GM12878 (cell line): ENCODE data around the gene FBN2. TPM values are rescaled to one million over a fixed set of nuclear protein-coding genes. Genes with fewer than 3 reads are reported as not detected.

Source experiments
- ATAC-seq: fragments of 200-7000 bp; cut with Tn5 transposase; 3 replicates; pipeline ENCODE4 v1.9.1; 2020; ENCODE audit warnings: mild to moderate bottlenecking, moderate library complexity
- BruUV-seq: library from RNA; stranded (reverse); fragments of 400-500 nt; replicated peaks from 2 replicates; lab custom pipeline; 2021; lab: Mats Ljungman, UMichigan
- CTCF ChIA-PET: fragments of 300-600 bp; sonication (Branson Sonifier 250); formaldehyde crosslinking; extraction: SDS; loops from one replicate; lab custom pipeline; 2021; ENCODE audit warnings: inconsistent platforms; lab: Yijun Ruan, JAX
- POLR2A ChIA-PET: fragments of 350-600 bp; formaldehyde crosslinking; extraction: SDS; loops from one replicate; lab custom pipeline; 2021; ENCODE audit warnings: inconsistent platforms; lab: Charles Lee
- RAD21 ChIA-PET: fragments of 300-600 bp; sonication (Branson Sonifier 250); formaldehyde crosslinking; loops from one replicate; lab custom pipeline; 2023; ENCODE audit warnings: antibody characterized with exemption; ENCODE audit not compliant: unreplicated experiment; lab: Charles Lee
- SMC1A ChIA-PET: fragments of 300-600 bp; sonication (Branson Sonifier 250); formaldehyde crosslinking; loops from one replicate; lab custom pipeline; 2023; ENCODE audit not compliant: unreplicated experiment, uncharacterized antibody; lab: Charles Lee
- DNase-seq: peaks from one replicate; pipeline ENCODE4 v3.0.0-alpha.2; 2011; ENCODE audit warnings: low read depth, low spot score
- FAIRE-seq: peaks from 3 replicates; lab custom pipeline; 2011; peaks lifted over from hg19 to GRCh38; lab: Jason Lieb, UNC
- H2AFZ ChIP-seq: 2 replicates; pipeline ENCODE4 v1.6.0; 2011; ENCODE audit warnings: low read depth, low read length, control low read depth; ENCODE audit not compliant: control insufficient read depth
- H3K27ac ChIP-seq: 2 replicates; pipeline ENCODE4 v1.5.1; 2011; ENCODE audit warnings: control low read depth; ENCODE audit not compliant: control insufficient read depth, insufficient read depth
- H3K27me3 ChIP-seq, 2 experiments: replicated peaks in 1 of 2; 2 replicates each; pipeline versions ENCODE4 v1.6.0 to v1.6.1; 2011; ENCODE audit warnings: low read length in 1 of 2; ENCODE audit not compliant: control insufficient read depth in 2 of 2, insufficient read depth in 2 of 2
- H3K36me3 ChIP-seq, 2 experiments: 2 replicates each; pipeline ENCODE4 v1.5.1; 2011; ENCODE audit warnings: low read length in 1 of 2; ENCODE audit not compliant: control insufficient read depth in 2 of 2, insufficient read depth in 2 of 2
- H3K4me1 ChIP-seq: 2 replicates; pipeline ENCODE4 v1.6.1; 2011; ENCODE audit warnings: mild to moderate bottlenecking, low read length, moderate library complexity, mixed read lengths; ENCODE audit not compliant: control insufficient read depth, insufficient read depth
- H3K4me2 ChIP-seq: 2 replicates; pipeline ENCODE4 v1.6.0; 2011; ENCODE audit warnings: control low read depth; ENCODE audit not compliant: control insufficient read depth, insufficient read depth
- H3K4me3 ChIP-seq: fragments of 200-600 bp; sonication (generic); 2 replicates; pipeline ENCODE4 v1.5.1; 2016
- H3K79me2 ChIP-seq: 2 replicates; pipeline ENCODE4 v1.6.0; 2011; ENCODE audit warnings: low read length; ENCODE audit not compliant: control insufficient read depth, insufficient read depth
- H3K9ac ChIP-seq: 2 replicates; pipeline ENCODE4 v1.8.0; 2011; ENCODE audit warnings: low read length, control low read depth, mixed read lengths; ENCODE audit not compliant: control insufficient read depth, insufficient read depth
- H3K9me3 ChIP-seq: replicated peaks from 3 replicates; pipeline ENCODE4 v1.5.1; 2011; ENCODE audit warnings: mild to moderate bottlenecking, low read length; ENCODE audit not compliant: control insufficient read depth, insufficient read depth
- H4K20me1 ChIP-seq: 2 replicates; pipeline ENCODE4 v1.6.0; 2011; ENCODE audit not compliant: control insufficient read depth, insufficient read depth
- CREB1 ChIP-seq: IDR thresholded peaks from 2 replicates; pipeline ENCODE4 v1.6.1; 2012; ENCODE audit warnings: low read depth, mild to moderate bottlenecking, inconsistent platforms
- EP300 ChIP-seq, 2 experiments: fragments of 150-350 bp in 1 of 2; IDR thresholded peaks; 2 replicates each; pipeline ENCODE4 v1.6.1; 2011 to 2012; ENCODE audit warnings: low read depth in 2 of 2, low read length in 2 of 2, borderline replicate concordance in 1 of 2, improper control_type of control experiment in 1 of 2, inconsistent platforms in 1 of 2; ENCODE audit not compliant: control insufficient read depth in 1 of 2
- MYC ChIP-seq: IDR thresholded peaks from 2 replicates; pipeline ENCODE4 v1.6.1; 2011; ENCODE audit warnings: mild to moderate bottlenecking, low read length, moderate library complexity, inconsistent platforms; ENCODE audit not compliant: insufficient read depth, insufficient replicate concordance, insufficient read length, severe bottlenecking
- ZNF274 ChIP-seq: IDR thresholded peaks from one replicate; pipeline ENCODE4 v1.8.0; 2011; ENCODE audit not compliant: insufficient read length, insufficient read depth
- WGBS: methylation state at CpG from one replicate; pipeline ENCODE4 v1.1.6; 2016; ENCODE audit warnings: low lambda C conversion rate; ENCODE audit not compliant: insufficient replicate concordance, insufficient coverage; ENCODE audit errors: missing lambda C conversion rate; 5-methylcytosine and 5-hydroxymethylcytosine counted together
- in situ Hi-C: fragments of 300-500 bp; cut with MboI; formaldehyde crosslinking; loops from 9 replicates; pipeline ENCODE4 v1.14.3; 2018; ENCODE audit warnings: mixed read lengths
- intact Hi-C: fragments of 100-400 bp; cut with micrococcal nuclease; formaldehyde crosslinking; loops from one replicate; pipeline ENCODE4 v1.14.2; 2022; ENCODE audit not compliant: unreplicated experiment
- polyA plus RNA-seq, 11 experiments: library from polyadenylated mRNA; depleted of rRNA in 4 of 11; unstranded in 6 of 11; stranded (reverse) in 5 of 11; fragments of >200 nt; fragmentation: Nextera tagmentation in 4 of 11; fragmentation: Illumina TruSeq in 1 of 11; extraction: Ambion mirVana in 4 of 11; extraction: Trizol in 1 of 11; gene quantifications; 1 replicate in 1 of 11; 2 replicates in 10 of 11; pipeline versions ENCODE4 v1.2.1 to v1.2.3, GENCODE V29; 2011 to 2016; ENCODE audit warnings: inconsistent platforms in 2 of 11, missing spikeins in 2 of 11, low read depth in 1 of 11
- total RNA-seq, 4 experiments: library from RNA; depleted of rRNA in 3 of 4; stranded (reverse); fragments of >200 nt in 3 of 4; fragmentation: Illumina TruSeq in 1 of 4; extraction: Trizol in 1 of 4; gene quantifications; 2 replicates each; pipeline versions ENCODE4 v1.2.1 to v1.2.3, GENCODE V29; 2013 to 2021

FBN2 gene
- total and polyA plus RNA-seq, 10 of the 15 experiments (the other 5 are each of a cell fraction or from before 2014, with no cell fraction given): 0.01 to 0.98 (median 0.10) TPM; not detected in 3

- no TSS peak for BruUV-seq
- H3K4me1 ChIP-seq: no peaks in the 10 kb centered on the region
- FAIRE-seq (no peak), ATAC-seq (no peak), DNase-seq (no peak)
- no peaks in the 10 kb centered on the region for H3K27me3 ChIP-seq
- no peak overlapping the region for H3K9ac ChIP-seq
- H3K27ac ChIP-seq: no peak overlapping the region
- no peak overlapping the region for H2AFZ ChIP-seq
- no peak for TF ChIP-seq ZNF274
- no peak for TF ChIP-seq MYC
- TF ChIP-seq EP300 (IDR thresholded peaks at IDR 0.05; ENCODE audit: borderline replicate concordance in 1 of 2, control insufficient read depth in 1 of 2, low read depth in 2 of 2, low read length in 2 of 2): no peak
- intact Hi-C loops: no loop called here
- H4K20me1 ChIP-seq: no peaks in the 10 kb centered on the region
- ChIA-PET RAD21 (interaction anchor here (1.1 kb wide), 1 partner anchor 23 kb away, joined by 3 read pairs; no protein-coding TSS in a partner anchor), SMC1A (interaction anchor here (1.0 to 1.1 kb wide), 2 partner anchors 11 to 47 kb away, joined by 3 read pairs; no protein-coding TSS in a partner anchor), POLR2A (no interaction called here), CTCF (interaction anchor here (1.3 kb wide), 1 partner anchor 18 kb away, joined by 3 read pairs; no protein-coding TSS in a partner anchor)
- H3K4me2 ChIP-seq: no peak overlapping the region
- no peaks in the 10 kb centered on the region for H3K79me2 ChIP-seq
- H3K9me3 ChIP-seq: no peaks in the 10 kb centered on the region
- H3K36me3 ChIP-seq: no peaks in the 10 kb centered on the region
- WGBS: 45% methylated on average over 11 of the region's 11 CpGs
- in situ Hi-C loops: no loop called here
- no peak overlapping the region for H3K4me3 ChIP-seq
Measured at GRCh38 chr5:128259607-128260021, 278.4 kb downstream of the FBN2 start.

GRCh38 chr5:128258372-128258771, 279.7 kb downstream of the FBN2 start:
- H3K79me2 ChIP-seq: no peaks in the 10 kb centered on the region
- SMC1A ChIA-PET: interaction anchor here (0.9 kb wide), 1 partner anchor 11 kb away, joined by 3 read pairs; no protein-coding TSS in a partner anchor
- no peaks in the 10 kb centered on the region for H3K9me3 ChIP-seq
- H4K20me1 ChIP-seq: no peaks in the 10 kb centered on the region
- 64% methylated on average over 6 of the region's 6 CpGs for whole genome bisulfite sequencing
- H3K4me2 ChIP-seq: no peak overlapping the region
- in situ Hi-C loops: no loop called here
- CTCF ChIA-PET: interaction anchor here (0.7 to 1.0 kb wide), 2 partner anchors 899 to 1186 kb away, joined by 3 read pairs; no protein-coding TSS in a partner anchor
- FAIRE-seq: no peak
- TF ChIP-seq CREB1: no peak
- TF ChIP-seq, all 136 proteins: peak for 0
- Histone ChIP-seq H3K9ac (no peak overlapping the region), H2AFZ (no peak overlapping the region), H3K4me1 (no peaks in the 10 kb centered on the region), H3K4me3 (no peak overlapping the region), H3K36me3 (no peaks in the 10 kb centered on the region), H3K27me3 (no peaks in the 10 kb centered on the region), H3K27ac (no peak overlapping the region)
- ATAC-seq (no peak), DNase-seq (no peak)
- RAD21 ChIA-PET: no interaction called here
- no TSS peak for BruUV-seq
- POLR2A ChIA-PET: no interaction called here
- intact Hi-C loops: no loop called here
